HS-27A (cell line): Measurements from ENCODE around the gene CPED1.
"Not testable (repeated sequence)": the region's sequence is repeated elsewhere in the genome, so short reads cannot be mapped to it uniquely, and the experiment has no call there.

ENCODE experiments used
- DNase-seq: peaks from one replicate; pipeline ENCODE4 v3.0.0-alpha.2; 2012; ENCODE audit warnings: low read depth, missing footprints

Gene CPED1

GRCh38 chr7:121097577-121097976 is 109.1 kb downstream of the CPED1 start:
- DNase-seq, result no peak

GRCh38 chr7:121099572-121099971 is 111.1 kb downstream of the CPED1 start:
- no peak for DNase-seq

- DNase-seq, result no peak
Observed at GRCh38 chr7:121101083-121101482, 112.6 kb downstream of the CPED1 start.

- no peak for DNase-seq
Observed at GRCh38 chr7:121101621-121102020, 113.1 kb downstream of the CPED1 start.

- DNase-seq, result no peak
Observed at GRCh38 chr7:121102619-121103018, 114.1 kb downstream of the CPED1 start.

GRCh38 chr7:121103086-121103485 is 114.6 kb downstream of the CPED1 start:
- no peak for DNase-seq

GRCh38 chr7:121103579-121103978 is 115.1 kb downstream of the CPED1 start:
- DNase-seq, result no peak

- no peak for DNase-seq
Observed at GRCh38 chr7:121105262-121105661, 116.8 kb downstream of the CPED1 start.

- no peak for DNase-seq
Observed at GRCh38 chr7:121107923-121108498, 119.5 kb downstream of the CPED1 start.

GRCh38 chr7:121109145-121109544 is 120.6 kb downstream of the CPED1 start:
- DNase-seq, result no peak

GRCh38 chr7:121113288-121113687 is 124.8 kb downstream of the CPED1 start:
- no peak for DNase-seq

- DNase-seq, result no peak
Observed at GRCh38 chr7:121116396-121116795, 127.9 kb downstream of the CPED1 start.

- DNase-seq, result no peak
Observed at GRCh38 chr7:121119047-121119446, 130.5 kb downstream of the CPED1 start.

GRCh38 chr7:121123032-121123431 is 134.5 kb downstream of the CPED1 start:
- DNase-seq, result no peak

GRCh38 chr7:121125454-121125853 is 136.9 kb downstream of the CPED1 start:
- DNase-seq, result not testable (repeated sequence)

GRCh38 chr7:121126201-121126600 is 137.7 kb downstream of the CPED1 start:
- no peak for DNase-seq

GRCh38 chr7:121126801-121127534 is 138.5 kb downstream of the CPED1 start:
- DNase-seq, result no peak

GRCh38 chr7:121132940-121133339 is 144.4 kb downstream of the CPED1 start:
- DNase-seq, result no peak

- no peak for DNase-seq
Observed at GRCh38 chr7:121133444-121133843, 144.9 kb downstream of the CPED1 start.

- DNase-seq, result no peak
Observed at GRCh38 chr7:121137580-121137979, 149.1 kb downstream of the CPED1 start.

- no peak for DNase-seq
Observed at GRCh38 chr7:121138262-121138933, 149.9 kb downstream of the CPED1 start.

- DNase-seq, result no peak
Observed at GRCh38 chr7:121139427-121139826, 150.9 kb downstream of the CPED1 start.

GRCh38 chr7:121140790-121141189 is 152.3 kb downstream of the CPED1 start:
- DNase-seq, result no peak
